ENCODE measurements around the gene ANXA11.
"Not testable (repeated sequence)": the region's sequence is repeated elsewhere in the genome, so short reads cannot be mapped to it uniquely, and the experiment has no call there.

The ANXA11 gene

DNA sequence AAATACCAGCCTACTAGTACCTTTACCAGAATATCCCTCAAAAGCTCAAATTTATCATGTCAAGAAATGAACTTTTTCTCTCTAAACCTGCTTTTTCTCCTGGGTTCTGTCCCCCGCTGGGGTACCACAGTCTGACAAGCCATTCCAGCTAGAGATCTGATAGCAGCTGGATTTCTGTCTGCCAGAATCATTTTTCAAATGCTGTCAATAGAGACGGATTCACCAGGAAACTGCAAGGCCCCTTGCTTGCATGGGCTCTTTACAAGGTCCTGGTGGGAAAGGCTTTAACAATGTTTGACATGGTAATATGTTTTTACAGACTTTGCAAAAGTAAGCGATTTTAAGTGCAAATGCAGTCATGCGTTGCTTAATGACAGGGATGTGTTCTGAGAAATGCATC, 4.9 kb upstream of the ANXA11 start:
- DNase-seq (ENCODE audit: low read depth in 2 of 2): no peak

DNA sequence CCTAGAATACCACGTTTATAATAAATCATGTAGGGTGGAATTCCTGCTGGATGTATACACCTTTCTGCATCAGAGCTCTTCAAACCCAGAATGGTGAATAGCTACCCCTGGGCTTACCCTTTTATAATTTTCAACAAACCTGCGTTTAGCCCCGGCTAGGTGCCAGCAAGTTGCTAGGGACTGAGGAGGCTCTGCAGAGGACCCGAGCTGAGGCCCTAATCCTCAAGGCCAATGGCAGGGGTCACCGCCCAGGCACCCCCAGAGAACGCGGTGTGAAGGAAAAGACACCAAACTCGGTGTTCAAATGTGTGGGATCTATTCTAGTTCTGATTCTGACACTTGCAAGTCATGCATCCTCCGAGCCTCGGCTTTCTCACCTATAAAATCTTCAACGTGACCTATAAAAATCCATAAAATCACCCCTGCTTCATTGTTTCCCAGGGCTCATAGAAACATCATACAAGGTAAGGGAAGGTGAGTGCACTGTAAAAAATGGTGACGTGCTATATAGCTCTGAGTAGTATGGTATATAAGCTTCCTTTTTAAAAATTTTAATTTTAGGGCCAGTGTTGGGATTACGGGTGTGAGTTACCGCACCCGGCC, 2.5 kb upstream of the ANXA11 start:
- no peak for DNase-seq (ENCODE audit: low read depth in 2 of 2)

DNA sequence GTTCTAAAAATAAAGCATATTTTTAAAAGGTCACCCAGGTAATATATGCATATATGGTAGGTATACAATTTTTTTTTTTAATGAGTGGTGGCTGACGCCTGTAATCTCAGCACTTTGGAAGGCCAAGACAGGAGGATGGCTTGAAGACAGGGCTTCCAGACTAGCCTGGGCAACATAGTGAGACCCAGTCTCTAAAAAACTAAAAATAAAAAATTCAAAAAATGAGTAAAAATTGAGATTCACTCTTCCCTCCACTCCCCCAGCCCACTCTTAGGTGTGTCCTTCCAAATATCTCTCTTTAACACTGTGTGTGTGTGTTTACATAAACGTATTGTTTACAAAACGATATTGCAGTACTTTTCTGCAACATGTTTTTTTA, 929 bp upstream of the ANXA11 start:
- DNase-seq (ENCODE audit: low read depth in 2 of 2): no peak

GRCh38 chr10:80204677-80205476, 460 bp downstream of the ANXA11 start:
- no peak for DNase-seq (ENCODE audit: low read depth in 2 of 2)

GRCh38 chr10:80203835-80204676, 1.3 kb downstream of the ANXA11 start:
- no peak for DNase-seq (ENCODE audit: low read depth in 2 of 2)

DNA sequence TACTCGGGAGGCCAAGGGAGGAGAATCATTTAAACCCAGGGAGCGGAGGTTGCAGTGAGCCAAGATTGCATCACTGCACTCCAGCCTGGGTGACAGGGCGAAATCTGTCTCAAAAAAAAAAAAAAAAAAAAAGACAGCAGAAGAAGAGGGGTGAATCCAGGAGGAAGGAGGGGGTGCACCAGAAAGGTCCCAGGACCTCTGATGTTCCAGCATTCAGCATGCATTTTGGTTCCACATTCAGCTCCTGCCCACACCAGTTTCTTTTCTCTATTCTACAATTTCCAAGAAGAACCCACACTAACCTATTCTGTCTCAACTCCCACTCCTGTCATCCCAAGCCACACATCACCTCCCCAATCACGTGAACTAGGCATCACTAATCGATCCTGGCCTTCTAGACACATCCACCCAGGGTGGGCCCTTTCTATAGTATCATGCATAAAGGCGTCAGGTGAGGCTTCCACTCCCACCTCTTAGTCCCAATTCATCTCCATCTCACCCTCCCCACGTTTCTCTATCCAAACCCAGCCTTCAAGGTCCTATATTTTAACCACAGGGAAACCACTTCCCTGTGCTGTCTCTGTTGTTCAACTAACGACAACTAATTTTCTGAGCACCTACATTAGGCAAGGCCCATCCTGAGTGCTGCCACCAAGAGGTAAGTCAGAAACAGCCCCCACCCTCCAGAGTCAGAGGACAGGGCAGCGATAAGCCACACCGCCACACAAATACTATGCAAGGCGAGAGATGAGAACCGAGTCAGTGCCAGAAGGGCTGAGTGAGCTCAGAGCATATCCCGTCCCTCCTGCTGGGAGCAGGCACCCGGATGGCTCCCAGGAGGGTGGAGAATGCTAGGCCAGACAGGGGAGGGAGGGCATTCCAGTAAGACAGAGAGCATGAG, 2.2 kb downstream of the ANXA11 start:
- DNase-seq (ENCODE audit: low read depth in 2 of 2): no peak

DNA sequence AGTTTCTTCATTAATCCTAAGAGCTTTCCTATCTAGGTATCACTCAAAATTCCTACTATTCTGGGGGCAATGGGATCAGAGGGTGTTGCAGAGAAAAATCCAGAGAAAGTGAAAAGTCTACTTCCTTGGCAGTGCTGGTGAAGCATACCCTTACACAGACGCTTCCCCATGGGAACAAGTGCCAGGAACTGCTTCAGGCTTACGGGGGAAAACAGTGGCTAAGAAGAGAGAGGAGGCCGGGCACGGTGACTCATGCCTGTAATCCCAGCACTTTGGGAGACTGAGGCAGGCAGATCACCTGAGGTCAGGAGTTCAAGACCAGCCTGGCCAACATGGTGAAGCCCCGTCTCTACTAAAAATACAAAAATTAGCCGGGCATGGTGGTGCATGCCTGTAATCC, 2.8 kb downstream of the ANXA11 start:
- DNase-seq (ENCODE audit: low read depth in 2 of 2): not testable (repeated sequence)

DNA sequence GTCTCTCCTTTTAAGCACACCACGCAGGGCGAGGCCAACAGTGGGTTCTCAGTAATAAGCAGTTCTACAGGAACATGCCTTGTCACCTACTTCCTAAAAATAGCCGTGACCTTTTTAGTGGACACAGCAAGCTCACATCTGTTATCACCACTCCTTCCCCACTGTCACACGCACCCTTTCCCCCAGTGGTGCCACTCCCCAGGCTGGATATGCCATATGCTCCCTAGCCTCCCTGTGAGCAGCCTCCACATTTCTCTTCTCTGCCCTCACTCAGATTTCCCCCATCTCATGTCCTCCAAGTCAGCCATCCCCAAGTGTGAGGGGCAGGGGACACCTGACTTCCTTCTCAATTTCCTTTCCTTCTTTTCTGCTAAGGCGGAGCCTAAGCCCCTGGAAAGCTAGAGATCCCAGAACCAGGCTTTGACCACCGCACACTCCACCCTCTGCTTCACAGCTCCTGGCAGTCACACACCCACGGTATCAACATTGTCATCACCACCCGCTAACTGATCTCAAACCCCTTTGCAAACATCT, 3.7 kb downstream of the ANXA11 start:
- no peak for DNase-seq (ENCODE audit: low read depth in 2 of 2)

DNA sequence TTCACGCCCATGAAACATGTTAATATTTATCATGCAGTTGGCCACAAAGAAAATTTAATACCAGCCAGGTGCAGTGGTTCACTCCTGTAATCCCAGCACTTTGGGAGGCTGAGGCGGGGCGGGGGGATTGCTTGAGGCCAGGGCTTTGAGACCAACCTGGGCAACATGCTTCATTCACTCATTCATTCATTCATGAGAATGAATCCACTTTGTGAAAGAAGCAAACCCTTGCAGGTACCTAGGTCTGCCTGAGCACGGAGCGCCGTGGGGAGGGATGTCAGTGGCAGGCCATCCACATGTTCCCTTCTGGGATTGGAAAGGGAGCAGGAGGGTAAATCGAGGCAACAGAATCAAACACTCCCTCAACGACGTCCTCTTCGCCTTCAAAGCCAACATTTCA, 4.7 kb downstream of the ANXA11 start:
- DNase-seq (ENCODE audit: low read depth in 2 of 2): no peak

GRCh38 chr10:80200259-80200658, 5.1 kb downstream of the ANXA11 start:
- no peak for DNase-seq (ENCODE audit: low read depth in 2 of 2)

- DNase-seq (ENCODE audit: low read depth in 2 of 2): no peak
Observed at GRCh38 chr10:80199828-80200227, 5.5 kb downstream of the ANXA11 start.

GRCh38 chr10:80197972-80198916, 7.1 kb downstream of the ANXA11 start:
- DNase-seq (ENCODE audit: low read depth in 2 of 2): no peak

- no peak for DNase-seq (ENCODE audit: low read depth in 2 of 2)
Observed at GRCh38 chr10:80196950-80197315, 8.4 kb downstream of the ANXA11 start.

DNA sequence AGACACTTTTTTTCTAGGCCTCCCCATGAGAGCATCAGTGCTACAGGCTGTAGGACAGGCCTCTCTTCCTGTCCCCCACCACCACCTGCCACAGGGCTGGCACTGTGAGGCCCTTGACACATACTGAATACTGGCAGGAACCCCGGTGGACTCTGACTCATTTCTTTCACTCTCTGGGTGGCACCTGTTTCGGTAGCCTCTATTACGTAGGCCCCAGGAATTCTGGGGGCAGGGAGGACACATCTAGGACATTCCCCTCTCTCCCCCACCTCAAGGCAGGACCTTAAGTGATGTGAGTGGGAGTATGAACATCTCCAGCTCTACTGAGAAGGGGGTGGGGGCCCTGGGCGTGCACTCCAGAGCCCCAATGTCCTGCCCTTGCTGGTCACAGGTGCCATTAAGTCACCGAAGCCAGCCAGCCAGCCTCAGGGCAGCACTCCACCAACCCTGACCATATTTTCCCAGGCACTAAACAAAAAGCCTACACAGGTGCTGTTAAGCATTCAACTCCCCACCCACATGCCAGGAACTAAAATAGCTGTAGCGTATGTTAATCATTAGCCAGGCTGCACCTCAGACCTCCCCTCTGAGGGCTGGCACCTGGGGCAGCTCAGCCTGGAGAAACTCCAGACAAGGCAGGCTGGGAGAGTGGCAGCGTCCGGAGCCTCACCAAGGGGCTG, 8.9 kb downstream of the ANXA11 start:
- DNase-seq (ENCODE audit: low read depth in 2 of 2): no peak

GRCh38 chr10:80195046-80195574, 10.2 kb downstream of the ANXA11 start:
- no peak for DNase-seq (ENCODE audit: low read depth in 2 of 2)

- no peak for DNase-seq (ENCODE audit: low read depth in 2 of 2)
Observed at GRCh38 chr10:80194373-80195045, 10.8 kb downstream of the ANXA11 start.

DNA sequence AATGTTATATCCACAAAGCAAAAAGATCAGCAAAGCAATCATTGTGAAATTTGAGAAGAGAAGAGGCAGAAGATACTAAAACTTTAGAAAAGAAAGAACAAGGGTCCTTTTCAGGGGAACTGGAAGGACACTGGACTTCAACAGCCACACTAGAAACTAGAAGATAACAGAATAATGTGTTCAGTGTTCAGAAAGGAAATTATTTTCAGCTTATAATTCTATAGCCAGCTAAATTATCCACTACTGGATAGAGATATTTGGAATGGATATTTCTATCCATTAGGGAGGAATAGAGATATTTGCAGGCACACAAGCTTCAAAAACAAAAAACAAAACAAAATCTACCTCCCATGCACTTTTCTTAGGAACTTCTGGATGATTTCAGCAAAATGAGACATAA, 12.8 kb downstream of the ANXA11 start:
- no peak for DNase-seq (ENCODE audit: low read depth in 2 of 2)

DNA sequence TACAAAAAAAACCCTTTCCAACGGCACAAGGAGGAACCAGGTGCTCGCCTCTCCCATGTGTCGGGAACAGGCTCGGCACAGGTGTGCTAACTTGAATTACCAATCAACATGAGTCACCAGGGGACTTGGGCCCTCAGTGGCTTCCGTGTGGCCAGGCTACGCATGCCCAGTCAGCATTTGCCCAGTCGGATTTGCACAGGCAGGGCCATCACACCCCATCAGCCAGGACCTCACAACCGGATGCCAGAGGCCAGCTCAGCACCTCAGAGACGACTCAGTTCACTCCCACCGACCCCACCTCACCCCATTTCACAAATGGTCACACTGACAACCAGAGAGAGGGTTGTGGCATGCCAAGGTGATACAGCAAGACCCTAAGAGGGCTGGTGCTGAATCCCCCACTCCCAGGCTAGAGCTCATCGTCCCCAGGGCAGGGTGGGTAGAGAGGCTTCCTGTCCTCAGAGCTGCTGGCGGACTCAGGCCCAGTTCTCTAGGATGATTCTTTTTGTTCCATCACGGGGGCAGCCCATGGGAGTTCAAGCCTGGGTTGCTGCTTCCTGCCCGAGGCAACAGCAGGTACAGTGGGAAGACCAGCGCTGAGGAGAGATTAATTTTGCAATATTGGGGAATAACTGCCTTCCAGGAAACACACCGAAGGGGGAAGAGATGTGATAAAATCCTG, 13.6 kb downstream of the ANXA11 start:
- DNase-seq (ENCODE audit: low read depth in 2 of 2): no peak
